ENCODE results near the gene ATXN7L2. TPM values are rescaled to one million over a fixed set of nuclear protein-coding genes. Genes with fewer than 3 reads are reported as not detected.

Gene ATXN7L2
- total RNA-seq, 1 experiment from 2014 or later, result 17.3 TPM

GRCh38 chr1:109491372-109491771, 7.7 kb downstream of the ATXN7L2 start:
- no CpG with 5 or more reads among the region's 8 CpGs for WGBS (ENCODE audit: extremely low coverage, insufficient read length, low lambda C conversion rate)

More at GRCh38 chr1:109491372-109491771, 7.7 kb downstream of the ATXN7L2 start:
- Histone ChIP-seq H3K23me2 (ENCODE audit: insufficient read length, low read depth, low read length, poor library complexity, severe bottlenecking) (no peaks in the 10 kb centered on the region), H3K79me2 (ENCODE audit: insufficient read depth, low read length) (no peaks in the 10 kb centered on the region), H3K79me1 (ENCODE audit: insufficient read depth, low read depth, low read length, poor library complexity, severe bottlenecking) (no peaks in the 10 kb centered on the region), H3K4me2 (ENCODE audit: insufficient read depth, insufficient read length, low read length) (no peak overlapping the region), H3K14ac (ENCODE audit: insufficient read depth, low read length) (no peak overlapping the region), H2BK120ac (ENCODE audit: low read depth, low read length, poor library complexity, severe bottlenecking) (no peak overlapping the region), H2AK5ac (ENCODE audit: insufficient read length, low read length) (no peak overlapping the region), H3K4ac (ENCODE audit: low read depth, low read length) (no peak overlapping the region), H2BK20ac (ENCODE audit: low read depth, low read length, poor library complexity, severe bottlenecking) (no peak overlapping the region), H3K27me3 (ENCODE audit: insufficient read depth, low read length) (no peaks in the 10 kb centered on the region), H3T11ph (ENCODE audit: low read length) (no peak overlapping the region), H4K8ac (replicated peaks; ENCODE audit: insufficient read length, low read depth, low read length) (no peak overlapping the region), H3K4me1 (ENCODE audit: insufficient read depth, low read length) (no peaks in the 10 kb centered on the region), H3K18ac (ENCODE audit: insufficient read length, low read depth, low read length) (no peak overlapping the region), H4K20me1 (ENCODE audit: control insufficient read depth, insufficient read depth, insufficient read length) (no peaks in the 10 kb centered on the region), H2BK12ac (ENCODE audit: insufficient read length, low read depth, low read length) (no peak overlapping the region), H2BK15ac (ENCODE audit: low read depth, low read length) (no peak overlapping the region), H3K27ac (ENCODE audit: insufficient read length, low read depth, low read length) (no peak overlapping the region), H3K9me3 (ENCODE audit: control insufficient read depth, low read depth, low read length) (no peaks in the 10 kb centered on the region), H3K56ac (ENCODE audit: insufficient read length, low read depth, low read length) (no peak overlapping the region), H3K9ac (ENCODE audit: extremely low read depth, insufficient read length, low read length) (no peak overlapping the region), H4K5ac (ENCODE audit: insufficient read length, low read depth, low read length) (no peak overlapping the region), H3K23ac (ENCODE audit: insufficient read length, low read depth, low read length) (no peak overlapping the region), H4K91ac (ENCODE audit: insufficient read length, low read depth, low read length) (no peak overlapping the region), H2AFZ (ENCODE audit: low read length) (no peak overlapping the region), H2BK5ac (ENCODE audit: insufficient read length, low read length) (no peak overlapping the region)
- peaks cover 0 to 7% of the 10 kb centered on the region in 2 experiments; a peak in 3 of 4 replicates for H3K4me1 Mint-ChIP-seq
- peaks cover 3 to 48% (median 9%) of the 10 kb centered on the region in 3 experiments; a peak in 5 of 7 replicates for H3K36me3 Mint-ChIP-seq (ENCODE audit: insufficient read depth in 1 of 3, low read depth in 3 of 3)
- TF ChIP-seq CTCF (conservative IDR thresholded peaks at IDR 0.05), result no peak
- H3K4me3 Mint-ChIP-seq, result no peak overlapping the region
- DNase-seq, result no peak
- no peak overlapping the region for H3K27ac Mint-ChIP-seq
- no peaks in the 10 kb centered on the region for H3K27me3 Mint-ChIP-seq (ENCODE audit: low read depth)
- no peaks in the 10 kb centered on the region for H3K9me3 Mint-ChIP-seq

Data from H9 (cell line).